Fibroblast of lung (primary cell): ENCODE measurements around the gene ALDH3A1. TPM values are rescaled to one million over a fixed set of nuclear protein-coding genes. Genes with fewer than 3 reads are reported as not detected.

Experiments used
- DNase-seq, 2 donors: peaks; one replicate each; pipeline versions ENCODE4 v3.0.0 to v3.0.0-alpha.2; 2010; ENCODE audit warnings: low read depth in 2 of 2
- H2AFZ ChIP-seq: 2 replicates; pipeline ENCODE4 v1.5.1; 2012; ENCODE audit warnings: low read length, control low read depth, inconsistent platforms
- H3K27ac ChIP-seq: 2 replicates; pipeline ENCODE4 v1.5.1; 2011; ENCODE audit warnings: low read length, control low read depth; ENCODE audit not compliant: insufficient read depth
- H3K27me3 ChIP-seq: 2 replicates; pipeline ENCODE4 v1.5.1; 2011; ENCODE audit warnings: mild to moderate bottlenecking, low read length; ENCODE audit not compliant: control insufficient read depth, insufficient read depth
- H3K36me3 ChIP-seq: 2 replicates; pipeline ENCODE4 v1.5.1; 2011; ENCODE audit warnings: low read length; ENCODE audit not compliant: control insufficient read depth, insufficient read depth
- H3K4me1 ChIP-seq: 2 replicates; pipeline ENCODE4 v1.5.1; 2011; ENCODE audit warnings: low read length; ENCODE audit not compliant: control insufficient read depth, insufficient read depth; ENCODE audit errors: extremely low read depth
- H3K4me2 ChIP-seq: 2 replicates; pipeline ENCODE4 v1.5.1; 2011; ENCODE audit warnings: low read length, control low read depth; ENCODE audit not compliant: insufficient read depth; ENCODE audit errors: extremely low read depth
- H3K4me3 ChIP-seq, 4 experiments: fragments of 200-600 bp in 1 of 4; sonication (generic) in 1 of 4; replicated peaks in 1 of 4; 2 replicates each; pipeline ENCODE4 v1.5.1; 2011 to 2016; ENCODE audit warnings: low read length in 4 of 4, low read depth in 3 of 4, mild to moderate bottlenecking in 3 of 4, control low read depth in 2 of 4, inconsistent platforms in 1 of 4, mixed read lengths in 1 of 4; ENCODE audit not compliant: insufficient read depth in 1 of 4; ENCODE audit errors: control extremely low read depth in 1 of 4
- H3K79me2 ChIP-seq: 2 replicates; pipeline ENCODE4 v1.5.1; 2012; ENCODE audit warnings: mild to moderate bottlenecking, low read length, inconsistent platforms; ENCODE audit not compliant: control insufficient read depth, insufficient read depth
- H3K9ac ChIP-seq: 2 replicates; pipeline ENCODE4 v1.5.1; 2011; ENCODE audit warnings: mild to moderate bottlenecking, low read length, control low read depth; ENCODE audit not compliant: insufficient read depth
- H3K9me3 ChIP-seq: 2 replicates; pipeline ENCODE4 v1.5.1; 2012; ENCODE audit warnings: low read depth, low read length; ENCODE audit not compliant: control insufficient read depth, insufficient read depth
- H4K20me1 ChIP-seq: 2 replicates; pipeline ENCODE4 v1.5.1; 2011; ENCODE audit warnings: low read length; ENCODE audit not compliant: control insufficient read depth, insufficient read depth; ENCODE audit errors: extremely low read depth
- EZH2 ChIP-seq: IDR thresholded peaks from 2 replicates; pipeline ENCODE4 v1.5.1; 2012; ENCODE audit warnings: low read length, control low read depth, mild to moderate bottlenecking; ENCODE audit errors: missing control alignments
- polyA plus RNA-seq, 2 donors: library from polyadenylated mRNA; depleted of rRNA in 1 of 2; stranded (reverse) in 1 of 2; unstranded in 1 of 2; fragments of >200 nt; gene quantifications; 2 replicates each; pipeline ENCODE4 v1.2.1, GENCODE V29; 2011 to 2012; ENCODE audit warnings: missing spikeins in 1 of 2
- total RNA-seq: library from RNA; depleted of rRNA; stranded (reverse); fragments of >200 nt; gene quantifications from 2 replicates; pipeline ENCODE4 v1.2.1, GENCODE V29; 2014
- TF ChIP-seq, protein P1 (sequence below), 2 donors: IDR thresholded peaks in 1 of 2; conservative IDR thresholded peaks in 1 of 2; 1 replicate in 1 of 2; 2 replicates in 1 of 2; pipeline ENCODE4 v1.5.1; 2011 to 2012; ENCODE audit warnings: low read length in 2 of 2, control low read depth in 1 of 2, inconsistent platforms in 1 of 2, low read depth in 1 of 2, mild to moderate bottlenecking in 1 of 2

The ALDH3A1 gene
- total and polyA plus RNA-seq, 2 donors (not counting 1 experiment from before 2014, with no cell fraction given), result 0.17 to 1.0 TPM

DNA sequence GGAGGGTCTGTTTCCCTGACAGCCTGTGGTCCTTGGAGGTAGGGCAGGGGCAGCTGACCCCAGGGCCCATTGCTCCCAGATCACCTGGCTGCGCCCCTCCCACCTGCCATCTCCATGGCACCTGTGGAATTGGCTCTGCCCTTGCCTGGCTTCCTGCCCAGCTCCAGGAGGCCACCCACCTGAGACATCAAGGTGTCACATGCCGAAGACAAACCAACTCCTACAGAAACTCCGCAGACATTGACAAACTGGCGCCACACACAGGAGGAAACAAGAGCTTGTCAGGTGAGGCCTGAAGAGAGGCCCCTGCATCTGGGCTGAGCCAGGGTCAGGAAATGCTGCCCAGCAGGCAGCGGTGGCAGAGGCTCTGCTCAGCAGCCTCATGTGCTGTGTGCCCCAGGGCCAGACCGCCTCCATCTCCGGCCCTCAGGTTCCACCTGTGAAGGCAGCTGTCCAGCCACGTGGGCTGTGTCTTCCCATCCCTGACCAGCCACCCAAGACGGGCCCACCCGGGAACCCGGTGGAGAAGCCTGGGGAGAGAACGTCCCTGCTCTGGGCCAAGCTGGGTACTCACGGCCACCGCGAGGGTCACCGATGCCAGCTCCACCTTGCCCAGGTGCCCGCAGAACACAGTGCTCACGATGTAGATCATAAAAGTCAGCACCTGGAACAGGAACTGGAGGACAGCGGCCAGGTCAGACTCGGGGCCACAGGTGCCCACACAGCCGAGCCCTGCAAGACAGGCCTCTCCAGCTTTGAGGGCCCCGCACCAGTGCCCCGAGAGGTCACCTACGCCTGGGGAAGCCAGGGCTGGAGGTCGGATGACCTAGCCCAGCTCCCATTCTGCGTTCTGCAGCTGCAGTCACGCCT lies 33.3 kb downstream of the ALDH3A1 start:
- H3K36me3 ChIP-seq, result no peaks in the 10 kb centered on the region
- H3K9me3 ChIP-seq, result no peaks in the 10 kb centered on the region
- H3K27ac ChIP-seq, result no peak overlapping the region
- no peak overlapping the region for H3K9ac ChIP-seq
- H4K20me1 ChIP-seq, result no peaks in the 10 kb centered on the region
- TF ChIP-seq EZH2, result no peak
- TF ChIP-seq, protein P1, sequence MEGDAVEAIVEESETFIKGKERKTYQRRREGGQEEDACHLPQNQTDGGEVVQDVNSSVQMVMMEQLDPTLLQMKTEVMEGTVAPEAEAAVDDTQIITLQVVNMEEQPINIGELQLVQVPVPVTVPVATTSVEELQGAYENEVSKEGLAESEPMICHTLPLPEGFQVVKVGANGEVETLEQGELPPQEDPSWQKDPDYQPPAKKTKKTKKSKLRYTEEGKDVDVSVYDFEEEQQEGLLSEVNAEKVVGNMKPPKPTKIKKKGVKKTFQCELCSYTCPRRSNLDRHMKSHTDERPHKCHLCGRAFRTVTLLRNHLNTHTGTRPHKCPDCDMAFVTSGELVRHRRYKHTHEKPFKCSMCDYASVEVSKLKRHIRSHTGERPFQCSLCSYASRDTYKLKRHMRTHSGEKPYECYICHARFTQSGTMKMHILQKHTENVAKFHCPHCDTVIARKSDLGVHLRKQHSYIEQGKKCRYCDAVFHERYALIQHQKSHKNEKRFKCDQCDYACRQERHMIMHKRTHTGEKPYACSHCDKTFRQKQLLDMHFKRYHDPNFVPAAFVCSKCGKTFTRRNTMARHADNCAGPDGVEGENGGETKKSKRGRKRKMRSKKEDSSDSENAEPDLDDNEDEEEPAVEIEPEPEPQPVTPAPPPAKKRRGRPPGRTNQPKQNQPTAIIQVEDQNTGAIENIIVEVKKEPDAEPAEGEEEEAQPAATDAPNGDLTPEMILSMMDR (conservative IDR thresholded peaks at IDR 0.05 in 1 of 2, IDR thresholded peaks at IDR 0.05 in 1 of 2; ENCODE audit: low read depth in 1 of 2, low read length in 2 of 2), result no peak
- H3K79me2 ChIP-seq, result no peaks in the 10 kb centered on the region
- H3K4me2 ChIP-seq, result no peak overlapping the region
- no peaks in the 10 kb centered on the region for H3K4me1 ChIP-seq
- H2AFZ ChIP-seq, result no peak overlapping the region
- DNase-seq, result no peak
- H3K4me3 ChIP-seq, result no peak overlapping the region
- no peaks in the 10 kb centered on the region for H3K27me3 ChIP-seq

DNA sequence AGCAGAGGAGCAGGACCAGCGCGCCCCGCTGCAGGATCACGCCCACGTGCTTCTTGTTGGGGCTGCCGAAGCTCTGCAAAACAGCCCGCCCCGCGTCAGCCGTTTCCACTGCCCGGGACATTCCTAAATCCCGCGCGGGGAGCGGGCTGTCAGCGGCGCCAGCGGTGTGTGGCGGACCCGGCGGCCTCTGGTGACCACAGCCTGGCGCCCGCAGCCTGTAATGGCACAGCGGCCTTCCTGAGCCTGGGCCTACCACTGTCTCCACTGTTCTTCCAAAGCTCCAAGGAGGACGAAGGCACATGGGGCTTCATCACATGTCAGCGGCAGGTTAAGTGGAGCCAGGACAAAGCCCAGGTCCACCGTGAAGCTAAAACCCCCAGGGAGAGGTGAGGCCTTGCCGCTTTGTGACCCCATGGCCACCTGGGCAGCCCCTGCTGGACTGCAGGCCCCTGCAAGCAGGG lies 34.2 kb downstream of the ALDH3A1 start:
- no peak for DNase-seq
- Histone ChIP-seq H3K9ac (no peak overlapping the region), H3K27ac (no peak overlapping the region), H3K27me3 (no peaks in the 10 kb centered on the region), H3K79me2 (no peaks in the 10 kb centered on the region), H3K36me3 (no peaks in the 10 kb centered on the region), H2AFZ (no peak overlapping the region), H3K4me1 (no peaks in the 10 kb centered on the region), H4K20me1 (no peaks in the 10 kb centered on the region), H3K4me2 (no peak overlapping the region), H3K9me3 (no peaks in the 10 kb centered on the region), H3K4me3 (no peak overlapping the region)
- TF ChIP-seq EZH2, result no peak
- TF ChIP-seq, protein P1 (conservative IDR thresholded peaks at IDR 0.05 in 1 of 2, IDR thresholded peaks at IDR 0.05 in 1 of 2; ENCODE audit: low read depth in 1 of 2, low read length in 2 of 2), result no peak

GRCh38 chr17:19713462-19713861 lies 34.6 kb downstream of the ALDH3A1 start:
- Histone ChIP-seq H3K4me3 (no peak overlapping the region), H3K79me2 (no peaks in the 10 kb centered on the region), H3K9ac (no peak overlapping the region), H3K4me2 (no peak overlapping the region), H3K4me1 (no peaks in the 10 kb centered on the region), H3K27ac (no peak overlapping the region), H2AFZ (no peak overlapping the region), H3K27me3 (no peaks in the 10 kb centered on the region), H4K20me1 (no peaks in the 10 kb centered on the region), H3K36me3 (no peaks in the 10 kb centered on the region), H3K9me3 (no peaks in the 10 kb centered on the region)
- no peak for DNase-seq
- TF ChIP-seq, protein P1 (conservative IDR thresholded peaks at IDR 0.05 in 1 of 2, IDR thresholded peaks at IDR 0.05 in 1 of 2; ENCODE audit: low read depth in 1 of 2, low read length in 2 of 2), result peak in 1 of 2 donors; percentile 19
- no peak for TF ChIP-seq EZH2
